Activated CD8-positive, alpha-beta memory T cell treated with anti-CD3 and anti-CD28 coated beads, Interleukin-2, amount 50 U/mL, for 1 hour (primary cell): ENCODE data around the gene MGAT5.

ENCODE experiments used
- DNase-seq: peaks from one replicate; pipeline ENCODE4 v3.0.0-alpha.2; 2020; ENCODE audit errors: extremely low read depth

Gene MGAT5

DNA sequence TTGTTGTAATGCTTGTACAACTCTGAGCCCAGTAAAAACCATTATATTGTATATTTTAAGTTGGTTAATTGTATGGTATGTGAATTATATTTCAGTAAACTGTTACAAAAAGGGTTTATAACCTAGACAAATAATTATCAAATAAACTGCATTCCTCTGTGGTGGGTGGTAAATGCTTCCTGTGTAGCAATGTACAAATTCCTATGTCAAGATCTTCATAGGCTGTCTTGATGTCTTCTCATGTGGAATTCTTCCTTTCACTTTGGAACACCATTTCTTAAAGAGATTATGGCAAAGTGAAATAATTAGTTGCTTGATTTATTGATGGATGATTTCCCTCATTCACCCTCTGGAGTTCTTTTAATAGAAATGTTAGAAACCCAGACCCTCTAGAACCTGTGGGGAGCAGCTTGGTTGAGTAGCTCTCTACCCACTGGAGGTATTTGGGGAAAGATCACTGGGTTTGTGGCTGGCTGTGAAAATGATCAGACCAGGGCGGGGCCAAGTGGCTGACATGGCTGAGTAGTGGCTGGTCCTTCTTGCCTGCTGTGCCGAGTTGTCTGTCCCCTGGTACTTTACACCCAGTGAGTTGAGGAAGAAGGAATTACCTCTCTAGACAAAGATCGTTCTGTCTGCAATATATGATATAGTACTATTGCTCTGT, 22.4 kb upstream of the MGAT5 start:
- DNase-seq: no peak

DNA sequence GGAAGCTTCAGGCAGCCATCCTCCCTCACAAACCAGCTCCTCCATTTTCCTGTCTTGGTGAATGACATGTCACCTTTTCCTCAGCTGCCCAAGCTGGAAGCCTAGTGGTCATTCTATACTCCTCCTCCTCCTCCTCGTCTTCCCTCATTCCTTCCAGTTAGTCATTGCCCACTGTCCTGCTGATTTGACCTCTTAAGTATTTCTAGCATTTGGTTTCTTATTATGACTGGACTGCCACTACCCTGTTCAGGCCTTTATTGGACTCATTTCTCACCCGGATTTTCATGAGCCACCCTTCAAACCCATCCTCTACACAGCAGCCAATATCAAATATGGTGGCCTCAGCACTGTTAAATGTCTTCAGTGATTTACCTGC, 21.9 kb upstream of the MGAT5 start:
- no peak for DNase-seq

DNA sequence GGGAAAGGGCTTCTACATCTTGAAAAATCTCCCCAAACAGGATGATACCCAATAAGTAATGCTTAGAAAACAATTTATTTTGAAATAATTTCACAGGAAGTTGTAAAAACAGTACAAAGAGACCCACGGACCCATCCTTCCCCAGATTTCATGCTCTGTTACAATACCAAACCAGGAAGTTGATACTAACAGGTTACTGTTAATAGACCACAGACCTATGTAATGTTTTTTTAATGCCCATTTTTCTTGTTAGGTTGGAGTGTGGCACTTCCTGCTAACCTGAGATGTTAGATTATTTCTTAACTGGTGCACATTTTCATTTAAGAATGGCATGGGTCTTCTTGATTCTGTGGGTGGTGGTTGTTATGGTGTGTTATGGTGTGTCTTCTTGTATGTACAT, 21.4 kb upstream of the MGAT5 start:
- no peak for DNase-seq

DNA sequence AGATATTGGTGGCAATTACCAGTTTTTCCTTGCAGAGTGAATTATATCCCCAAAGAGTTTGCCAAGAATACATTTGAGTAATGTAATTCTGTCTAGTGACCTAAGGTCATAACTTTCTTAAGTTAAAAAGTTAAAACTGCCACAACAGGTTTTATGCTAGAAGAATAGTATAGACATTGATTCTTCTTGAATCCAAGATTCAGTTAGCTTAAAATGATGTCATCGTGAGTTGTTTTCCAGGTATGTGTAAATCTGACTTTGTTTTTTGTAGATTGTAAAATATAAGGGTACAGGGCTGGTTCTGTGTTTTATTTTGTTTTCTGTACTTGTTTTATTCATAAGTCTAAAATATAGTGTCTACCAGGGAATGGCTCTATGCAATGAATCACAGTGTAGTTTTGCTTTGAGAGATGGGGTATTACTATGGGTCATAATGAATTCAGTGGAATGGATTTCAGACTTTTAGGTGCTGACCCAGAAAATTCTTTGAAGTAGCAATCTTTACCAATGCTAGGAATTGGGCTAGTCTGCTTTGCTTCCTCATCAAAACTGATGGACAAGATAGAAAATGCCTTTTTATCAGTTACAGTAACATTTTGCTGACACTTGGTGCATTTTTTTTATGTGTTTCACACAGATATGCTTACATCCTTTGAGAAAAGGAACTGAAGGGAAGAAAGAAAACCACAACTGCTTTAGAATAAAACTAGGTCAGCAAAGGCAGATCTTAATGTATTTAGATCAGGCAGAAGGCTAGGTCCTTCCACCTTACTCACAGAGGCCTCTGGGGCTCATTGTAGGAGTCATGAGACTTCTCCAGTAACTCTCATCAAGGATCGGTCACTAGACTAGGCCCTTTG, 20.8 kb upstream of the MGAT5 start:
- DNase-seq: no peak

DNA sequence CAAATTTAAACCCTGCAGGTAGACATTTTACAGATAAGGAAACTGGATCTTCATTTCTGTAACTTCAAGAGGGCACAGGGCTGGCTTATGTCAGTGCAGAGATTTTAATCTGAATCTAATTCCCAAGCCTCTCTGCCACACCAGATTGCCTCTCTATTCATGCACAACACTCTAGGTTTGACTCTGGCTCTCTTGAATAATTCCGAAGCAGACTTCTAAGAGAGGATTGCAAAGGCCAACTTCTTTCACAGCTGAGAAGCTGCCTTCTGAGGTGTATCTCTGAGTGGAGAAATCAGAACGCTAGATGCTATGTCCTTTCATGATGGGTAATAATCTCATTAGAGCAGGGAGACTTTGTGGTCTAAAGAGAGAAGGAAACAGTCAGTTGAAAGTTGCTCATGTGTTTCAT, 20.1 kb upstream of the MGAT5 start:
- DNase-seq: no peak

DNA sequence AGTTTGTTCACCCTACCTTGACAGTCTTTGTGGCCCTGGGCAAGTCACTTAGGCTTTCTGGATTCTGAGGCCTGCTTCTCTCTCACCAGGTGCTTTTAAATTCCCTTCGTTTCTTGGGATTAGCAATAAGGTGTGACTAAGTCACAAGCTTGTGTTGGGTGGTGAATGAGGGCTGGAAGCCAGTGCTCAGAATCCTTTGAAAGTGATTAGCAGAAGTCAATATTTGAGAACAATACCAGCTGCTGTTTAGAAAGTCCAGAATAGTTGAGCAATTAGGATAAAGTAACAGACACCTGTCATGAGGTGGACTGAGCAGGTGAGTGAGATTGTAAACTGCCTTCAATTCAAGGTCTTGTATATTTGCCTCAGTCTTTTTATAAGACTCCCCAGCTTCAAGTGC, 19.3 kb upstream of the MGAT5 start:
- DNase-seq: no peak

DNA sequence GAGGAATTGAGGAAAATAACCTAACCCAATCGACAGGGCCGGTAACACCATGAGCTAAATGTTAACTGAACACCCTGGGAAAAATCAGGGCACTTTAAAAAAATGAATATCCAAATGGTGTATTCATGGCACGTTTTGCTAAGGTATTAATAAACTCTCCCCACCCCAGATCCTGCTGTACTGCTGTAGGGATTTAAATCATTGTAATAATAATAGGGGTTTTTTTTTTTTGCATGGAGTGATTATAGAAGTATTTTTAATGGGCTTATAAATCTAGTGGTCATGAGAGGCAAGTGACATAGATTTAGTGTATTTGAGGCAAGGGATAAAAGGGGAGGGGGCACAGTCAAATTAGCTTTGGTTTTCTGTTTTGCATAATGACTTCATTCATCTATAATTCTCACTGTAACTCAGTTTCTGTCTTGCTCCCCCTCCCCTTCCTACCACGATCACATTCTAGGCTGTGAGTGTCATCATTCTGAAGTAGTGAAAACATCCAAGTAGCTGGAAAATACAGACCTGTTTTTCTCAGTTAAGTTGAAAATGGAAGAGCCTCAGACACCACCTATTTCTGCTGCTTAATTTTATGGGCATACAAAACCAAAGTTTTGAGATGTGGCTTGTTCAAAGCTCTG, 18.2 kb upstream of the MGAT5 start:
- no peak for DNase-seq

DNA sequence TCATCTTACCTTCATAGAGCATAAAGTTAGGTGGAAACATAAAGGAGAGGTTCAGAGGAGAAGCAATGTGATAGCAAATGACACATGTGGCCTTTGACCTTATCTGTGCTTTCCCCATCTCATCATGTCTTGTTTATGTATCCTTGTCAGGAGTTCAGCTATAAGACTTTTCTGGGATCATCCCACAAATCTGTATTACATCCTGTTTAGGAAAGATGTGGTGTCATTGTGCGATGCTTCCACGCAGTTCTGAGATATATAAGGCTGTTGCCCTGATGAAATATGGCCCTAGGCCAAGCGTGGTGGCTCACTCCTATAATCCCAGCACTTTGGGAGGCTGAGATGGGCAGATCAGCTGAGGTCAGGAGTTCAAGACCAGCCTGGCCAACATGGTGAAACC, 15.5 kb upstream of the MGAT5 start:
- DNase-seq: no peak

DNA sequence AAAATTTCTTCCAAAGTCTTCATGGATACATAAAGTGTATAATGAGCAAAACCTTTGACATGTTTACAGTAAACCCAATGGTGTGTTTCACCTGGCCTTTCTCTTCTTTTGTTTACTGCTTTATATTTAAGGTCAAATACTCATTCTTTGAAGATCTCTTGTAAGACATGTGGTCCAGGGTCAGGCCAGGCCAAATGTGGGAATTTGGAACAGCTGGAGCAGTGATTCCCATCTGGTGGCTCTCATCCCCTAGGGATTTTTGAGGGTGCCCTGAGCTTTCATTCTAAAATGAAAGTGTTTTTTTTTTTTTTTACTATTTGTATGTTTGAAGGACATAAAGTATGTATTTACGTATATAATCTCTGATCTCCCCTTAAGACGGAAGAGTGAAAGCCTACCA, 13.8 kb upstream of the MGAT5 start:
- DNase-seq: no peak

DNA sequence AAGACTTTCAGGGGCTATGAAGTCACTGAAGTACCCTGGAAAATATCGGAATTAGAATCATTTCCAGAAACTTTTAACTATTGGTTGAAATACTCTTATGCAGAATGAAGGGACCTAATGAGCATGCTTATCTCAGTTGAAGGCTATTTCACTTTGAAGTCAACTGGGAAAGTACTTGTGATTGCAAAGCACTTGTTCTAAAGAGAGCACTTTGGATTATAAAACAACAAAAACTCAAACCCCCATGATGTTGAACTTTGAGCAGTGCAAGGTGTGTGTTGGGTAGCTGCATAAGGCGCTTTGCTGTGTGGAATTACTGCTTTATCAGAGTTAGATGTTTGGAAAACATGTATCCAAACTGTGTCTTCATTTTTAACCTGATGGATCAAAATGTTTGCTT, 12.0 kb upstream of the MGAT5 start:
- DNase-seq: no peak

DNA sequence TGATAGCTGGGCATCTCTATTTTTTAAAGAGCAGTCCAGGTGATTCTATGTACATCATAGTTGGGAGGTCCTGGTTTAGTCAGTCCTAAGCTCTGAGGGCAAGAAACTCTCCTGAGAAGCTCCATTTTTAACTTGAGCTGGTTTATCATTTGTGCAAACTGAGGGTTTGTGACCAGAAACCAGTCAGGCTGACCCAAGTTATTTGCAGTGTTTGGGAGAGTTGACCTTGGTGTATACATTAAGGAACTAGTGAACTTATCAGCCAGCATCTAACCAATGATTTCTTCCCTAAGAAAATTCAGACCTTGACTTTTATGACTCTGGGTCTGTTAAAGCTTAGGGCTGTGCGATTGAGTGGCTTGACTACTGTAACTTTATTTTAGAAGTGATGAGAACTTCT, 10.6 kb upstream of the MGAT5 start:
- DNase-seq: no peak

DNA sequence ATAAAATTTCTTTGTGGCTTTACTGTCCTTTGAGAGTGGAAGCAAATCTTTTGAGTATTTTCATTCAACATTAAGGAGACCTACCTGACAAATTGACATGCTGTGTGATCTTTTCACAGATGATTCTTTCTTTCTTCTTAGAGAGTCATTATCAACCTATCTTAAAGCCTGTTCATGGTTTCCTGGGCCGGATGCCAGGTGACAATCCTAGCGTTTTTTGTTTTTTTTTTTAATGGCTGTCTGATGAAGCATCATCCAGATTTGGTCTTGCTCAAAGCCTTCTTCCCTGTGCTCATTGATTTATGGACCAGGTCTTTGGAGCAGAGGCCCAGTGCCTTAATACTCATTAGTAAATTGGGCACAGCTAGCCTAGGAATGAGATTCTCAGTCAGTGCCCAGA, 9.8 kb upstream of the MGAT5 start:
- DNase-seq: no peak

DNA sequence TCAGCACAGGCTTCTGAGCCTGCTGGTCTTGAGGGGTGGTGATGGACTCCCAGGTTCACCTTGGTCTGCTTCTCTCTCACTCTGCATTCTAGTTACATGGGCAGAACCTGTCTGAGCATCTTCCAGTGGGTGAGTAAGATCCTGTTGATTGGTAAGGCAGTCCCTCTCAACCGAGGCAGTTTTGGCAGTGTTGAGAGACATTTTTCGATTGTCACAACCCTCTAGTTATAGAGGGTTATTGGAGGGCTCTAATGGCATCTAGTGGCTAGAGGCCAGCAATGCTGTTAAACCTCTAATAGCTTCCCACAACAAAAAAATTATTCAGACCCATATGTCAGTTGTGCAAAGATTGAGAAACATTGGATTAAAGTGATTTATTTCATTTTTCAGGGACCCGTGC, 9.3 kb upstream of the MGAT5 start:
- no peak for DNase-seq

DNA sequence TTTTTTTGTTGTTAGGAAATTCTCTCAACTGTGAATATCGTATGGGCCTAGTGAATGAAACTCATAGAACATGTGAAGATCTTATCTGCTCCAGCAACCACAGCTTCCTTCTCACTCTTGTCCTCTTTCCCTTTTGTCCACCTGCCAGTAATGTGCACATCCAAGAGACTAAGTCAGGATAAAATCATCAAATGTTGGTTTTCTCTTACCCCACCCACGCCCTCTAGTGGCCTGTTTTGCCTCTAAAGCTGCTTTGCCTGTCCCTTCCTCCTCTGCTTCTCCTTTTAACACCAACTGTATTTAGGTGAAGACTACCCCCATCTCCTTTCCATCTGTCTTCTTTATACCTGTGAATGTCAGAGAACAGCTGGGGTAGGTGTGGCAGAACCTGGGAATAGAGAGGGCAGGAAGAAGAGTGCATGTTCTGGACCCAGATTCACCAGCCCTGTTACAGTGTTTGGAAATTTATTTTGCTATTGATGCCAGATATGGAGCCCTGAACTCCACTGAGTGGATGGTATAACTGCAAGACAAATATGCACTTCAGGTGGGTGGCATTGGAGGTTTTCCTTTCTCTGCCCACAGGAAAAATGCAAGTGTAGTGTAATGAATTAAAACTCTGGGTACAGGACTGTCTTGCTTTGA, 8.4 kb upstream of the MGAT5 start:
- DNase-seq: peak; percentile 56

DNA sequence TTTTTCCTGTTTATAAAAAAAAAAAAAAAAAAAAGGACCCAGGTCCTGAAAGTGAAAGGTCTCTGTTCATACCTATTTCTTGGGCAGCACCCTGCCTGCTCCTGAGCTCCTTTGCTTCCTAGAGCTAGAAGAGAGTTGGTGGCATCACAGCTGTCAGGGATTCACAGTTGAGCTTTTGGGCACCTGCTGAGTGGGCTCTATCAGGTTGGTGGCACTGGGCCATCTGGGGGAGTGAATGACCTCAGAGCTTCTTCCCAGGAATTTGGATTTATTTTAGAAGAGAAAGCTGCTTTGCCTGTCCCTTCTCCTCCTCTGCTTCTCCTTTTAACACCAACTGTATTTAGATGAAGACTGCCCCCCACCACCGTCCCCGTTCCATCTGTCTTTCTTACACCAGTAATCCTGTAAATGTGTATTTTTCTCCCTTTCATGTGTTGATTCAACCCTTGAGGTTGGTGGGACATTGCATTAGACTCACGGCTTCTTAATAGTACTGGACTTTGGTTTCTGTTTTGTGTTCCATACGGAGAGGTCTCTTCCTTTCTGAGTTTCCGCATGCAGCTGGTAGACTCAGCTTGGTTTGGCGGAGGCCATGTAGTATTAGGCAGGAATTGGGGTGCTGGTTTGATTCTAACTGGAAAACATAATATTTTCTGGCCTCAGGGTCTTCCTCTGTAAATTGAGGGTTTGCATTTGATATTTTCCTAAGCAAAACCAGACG, 7.6 kb upstream of the MGAT5 start:
- no peak for DNase-seq

DNA sequence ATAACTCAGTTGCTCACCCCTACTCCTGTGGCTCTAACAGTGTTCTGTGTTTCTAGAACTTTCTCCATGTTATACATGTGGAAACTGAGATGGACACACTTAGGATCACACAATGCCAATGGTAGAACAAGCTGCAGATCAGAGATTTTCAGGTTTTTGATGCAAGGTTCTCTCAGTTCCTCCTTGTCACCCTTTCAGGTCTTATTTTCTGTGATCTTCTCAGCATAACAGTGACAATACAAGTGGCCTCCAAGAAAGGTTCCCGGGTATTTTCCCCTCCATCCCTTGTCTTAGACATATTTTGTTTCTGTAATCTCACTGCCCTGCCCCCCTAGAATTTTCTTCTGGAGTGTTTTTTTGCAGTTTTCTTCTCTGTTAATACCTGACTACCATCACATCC, 6.2 kb upstream of the MGAT5 start:
- no peak for DNase-seq

DNA sequence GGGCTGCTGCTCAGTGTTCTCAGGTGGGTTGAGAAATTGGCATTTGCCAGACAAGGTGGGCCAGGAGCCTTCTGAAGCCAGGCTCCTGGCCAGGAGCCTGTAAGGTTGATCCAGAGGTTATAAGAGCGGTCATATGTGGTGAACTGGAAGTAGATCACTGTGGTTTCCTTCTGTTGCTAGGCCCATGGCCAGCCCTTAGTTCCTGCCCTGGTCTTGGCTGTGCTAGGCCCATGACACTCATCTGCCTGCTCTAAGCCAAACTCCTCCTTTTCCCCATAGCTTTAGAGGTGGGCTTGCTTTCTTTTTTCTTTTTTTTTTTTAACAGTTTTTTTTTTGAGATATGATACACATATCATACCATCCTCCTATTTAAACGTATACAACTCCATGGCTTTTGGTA, 5.0 kb upstream of the MGAT5 start:
- DNase-seq: no peak

DNA sequence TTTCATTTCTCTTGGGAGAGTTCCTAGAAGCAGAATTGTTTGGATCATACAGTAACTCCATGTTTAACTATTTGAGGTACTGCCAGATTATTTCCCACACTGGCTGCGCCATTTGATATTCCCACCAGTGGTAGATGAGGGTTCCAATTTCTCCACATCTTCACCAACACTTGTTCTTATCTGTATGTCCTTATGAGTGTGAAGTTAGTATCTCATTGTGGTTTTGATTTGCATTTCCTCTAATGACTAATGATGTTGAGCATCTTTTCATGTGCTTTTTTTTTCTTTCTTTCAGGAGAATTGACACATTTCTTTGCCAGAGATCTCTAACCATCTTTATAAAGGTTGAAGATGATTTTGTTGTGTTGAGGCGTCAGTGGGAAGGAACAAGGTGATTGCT, 4.1 kb upstream of the MGAT5 start:
- DNase-seq: no peak

DNA sequence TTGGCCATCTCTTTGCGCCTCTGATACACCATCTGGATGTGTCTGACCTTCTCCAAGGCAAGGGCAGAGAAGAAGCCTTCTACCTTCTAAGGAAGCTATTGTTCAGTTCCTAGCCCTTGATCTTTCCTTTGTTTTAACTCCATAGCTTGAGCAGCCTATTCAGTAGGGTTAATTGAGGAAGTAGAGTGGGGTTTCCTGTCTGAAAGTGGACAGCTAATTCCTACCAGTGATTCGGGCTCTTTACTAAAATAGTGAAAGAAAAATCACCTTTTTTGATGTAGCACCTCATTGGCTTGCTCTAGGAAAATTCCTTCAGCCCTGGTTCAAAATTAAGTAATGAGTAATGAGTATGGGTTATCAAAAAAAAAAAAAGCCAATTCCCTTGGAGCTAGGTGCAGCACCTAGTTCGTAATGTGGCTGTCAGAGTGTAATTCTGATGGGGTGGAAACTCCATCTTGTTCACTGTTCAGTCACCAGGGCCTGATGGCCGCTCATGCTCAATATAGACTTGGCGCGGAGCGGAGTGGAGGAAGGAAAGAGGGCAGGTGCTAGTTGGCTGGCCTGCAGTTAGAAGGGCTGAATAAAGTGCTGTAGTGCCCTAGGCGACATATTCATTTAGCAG, 2.9 kb upstream of the MGAT5 start:
- no peak for DNase-seq

DNA sequence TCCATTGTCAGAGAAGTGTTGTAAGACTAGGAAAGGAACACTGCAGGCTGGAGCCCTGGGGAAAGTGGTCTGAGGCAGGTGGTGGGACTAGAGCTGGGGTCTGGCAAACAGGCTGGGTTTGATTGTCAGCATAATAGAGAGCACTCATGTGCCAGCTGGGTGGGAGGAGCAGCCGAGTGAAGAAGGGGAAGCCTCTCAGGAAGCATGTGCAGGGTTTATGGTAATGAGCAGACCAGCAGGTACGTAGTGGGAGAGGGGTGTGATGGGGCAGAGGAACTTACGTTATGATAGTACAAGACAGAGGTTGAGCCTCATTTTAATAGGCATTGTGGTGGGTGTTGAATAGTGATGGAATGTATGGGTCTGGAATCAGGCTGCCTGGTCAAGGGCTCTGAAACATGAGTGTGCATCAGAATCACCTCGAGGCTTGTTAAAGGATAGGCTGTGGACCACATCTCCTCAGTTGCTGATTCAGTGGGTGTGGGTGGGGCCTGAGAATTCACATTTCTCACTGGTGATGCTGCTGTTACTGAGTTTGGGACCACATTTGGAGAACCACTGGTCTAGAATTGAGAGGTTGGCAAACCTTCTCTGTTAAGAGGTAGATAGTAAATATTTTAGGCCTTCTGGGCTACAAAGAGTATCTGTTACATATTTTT, 1.7 kb upstream of the MGAT5 start:
- no peak for DNase-seq

DNA sequence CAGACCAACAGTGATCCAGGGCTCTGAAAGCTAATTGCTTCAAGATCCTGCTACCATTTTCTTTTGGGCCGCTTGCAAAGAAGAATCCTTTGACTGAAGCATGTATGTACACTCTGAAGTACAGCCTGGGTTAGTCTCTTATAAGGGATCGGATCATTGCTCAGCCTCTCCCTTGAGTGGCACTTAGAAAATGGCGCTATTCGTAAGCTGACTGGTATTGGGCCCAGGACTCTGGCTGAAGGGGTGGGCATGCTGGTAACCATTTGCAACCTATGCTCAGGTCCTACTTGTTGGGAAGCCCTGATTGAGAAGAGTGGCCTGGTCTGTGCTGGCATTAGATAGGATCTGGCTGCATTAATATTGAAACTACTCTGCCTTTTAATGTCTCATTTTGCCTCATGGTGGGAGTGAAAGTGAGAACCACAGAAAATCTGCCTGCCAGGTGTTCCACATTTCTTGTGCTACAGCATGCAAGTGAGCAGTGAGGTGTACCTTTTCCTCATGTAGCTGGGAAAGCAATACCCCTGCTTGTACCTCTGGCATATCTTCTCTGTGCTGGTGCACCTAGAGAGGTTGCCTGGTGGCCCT, 661 bp upstream of the MGAT5 start:
- DNase-seq: no peak
